ENCODE data around the gene NNMT.

- TF ChIP-seq CTCF (IDR thresholded peaks at IDR 0.05): no peak
- TF ChIP-seq POLR2A (IDR thresholded peaks at IDR 0.05): no peak
These were observed 40.9 kb upstream of the NNMT start for GRCh38 chr11:114255289-114255688.
